Ammon's horn (tissue), 1 donor: ENCODE data around the gene MPZL3.
"Not testable (repeated sequence)": the region's sequence is repeated elsewhere in the genome, so short reads cannot be mapped to it uniquely, and the experiment has no call there.

Source experiments
- DNase-seq: peaks from one replicate; pipeline ENCODE4 v3.0.0-alpha.2; 2016; ENCODE audit warnings: low spot score

Gene MPZL3

DNA sequence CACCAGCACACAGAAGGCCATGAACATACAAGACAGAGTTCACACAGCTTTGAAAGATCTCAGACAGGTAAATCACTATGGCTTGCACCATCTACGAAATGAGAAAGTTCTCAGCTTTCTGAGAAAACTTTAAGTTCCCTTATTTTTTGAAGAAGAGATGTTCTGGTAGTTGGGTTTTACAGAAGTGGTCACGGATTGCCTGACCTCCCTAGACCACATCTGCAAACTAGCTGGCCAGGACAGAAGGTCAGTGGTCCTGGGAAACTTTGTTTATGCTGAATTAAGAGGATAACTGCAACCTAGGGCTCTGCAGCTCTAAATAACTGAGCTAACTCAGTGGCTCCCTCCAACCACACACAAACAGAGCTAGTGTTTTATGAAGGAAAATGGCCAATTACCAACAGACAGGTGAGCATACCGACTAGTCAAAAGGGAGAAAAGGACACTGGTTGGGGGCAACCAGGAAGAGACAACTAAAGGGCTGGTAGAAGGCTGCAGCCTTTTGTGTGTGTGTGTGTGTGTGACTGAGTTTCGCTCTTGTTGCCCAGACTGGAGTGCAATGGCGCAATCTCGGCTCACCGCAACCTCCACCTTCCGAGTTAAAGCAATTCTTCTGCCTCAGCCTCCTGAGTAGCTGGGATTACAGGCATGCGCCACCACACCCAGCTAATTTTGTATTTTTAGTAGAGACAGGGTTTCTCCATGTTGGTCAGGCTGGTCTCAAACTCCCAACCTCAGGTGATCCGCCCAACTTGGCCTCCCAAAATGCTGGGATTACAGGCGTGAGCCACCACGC is 67.2 kb downstream of the MPZL3 start:
- DNase-seq = peak; percentile 53

DNA sequence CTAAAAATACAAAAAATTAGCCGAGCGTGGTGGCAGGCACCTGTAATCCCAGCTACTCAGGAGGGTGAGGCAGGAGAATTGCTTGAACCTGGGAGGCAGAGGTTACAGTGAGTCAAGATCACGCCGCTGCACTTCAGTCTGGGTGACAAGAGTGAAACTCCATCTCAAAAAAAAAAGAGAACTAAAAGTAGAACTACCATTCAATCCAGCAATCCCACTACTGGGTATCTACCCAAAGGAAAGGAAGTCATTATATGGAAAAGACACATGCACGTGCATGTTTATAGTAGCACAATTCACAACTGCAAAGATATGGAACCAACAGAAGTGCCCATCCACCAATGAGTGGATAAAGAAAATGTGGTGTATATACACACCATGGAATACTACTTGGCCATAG is 68.5 kb downstream of the MPZL3 start:
- not testable (repeated sequence) for DNase-seq

DNA sequence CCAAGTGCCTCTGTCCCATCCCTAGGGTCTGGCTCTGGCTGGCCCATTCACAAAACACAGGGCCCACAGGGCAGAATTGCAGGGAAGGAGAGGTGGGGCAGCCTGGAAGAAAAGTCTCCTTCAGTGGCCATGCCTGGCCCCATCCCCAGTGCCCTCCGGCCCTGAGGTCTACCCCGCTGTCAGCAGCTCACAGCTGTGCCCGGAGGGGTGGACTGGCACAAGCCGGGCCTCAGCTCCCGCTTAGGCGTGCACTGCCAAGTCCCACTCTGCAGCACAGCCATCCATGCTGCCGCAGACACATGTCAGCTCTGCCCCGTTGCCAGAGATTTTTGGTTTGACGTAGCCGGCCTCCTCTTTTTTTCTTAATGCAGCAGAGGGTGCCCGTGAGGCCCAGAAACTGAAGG is 71.9 kb downstream of the MPZL3 start:
- DNase-seq = peak; percentile 96

GRCh38 chr11:118176778-118177134 is 75.4 kb downstream of the MPZL3 start:
- no peak for DNase-seq
